IMR-90 (cell line): Measurements from ENCODE around the gene FARP1. TPM values are rescaled to one million over a fixed set of nuclear protein-coding genes. Genes with fewer than 3 reads are reported as not detected.
A peak's percentile ranks its signal among the peaks of the same experiment; 100 is the strongest.

Experiments used
- ATAC-seq: fragments of 200-7000 bp; cut with Tn5 transposase; 2 replicates; pipeline ENCODE4 v1.9.1; 2020; ENCODE audit warnings: low read depth, mild to moderate bottlenecking, moderate library complexity
- BruUV-seq: library from RNA; stranded (reverse); fragments of 400-500 nt; replicated peaks from 2 replicates; lab custom pipeline; 2021; lab: Mats Ljungman, UMichigan
- CTCF ChIA-PET: fragments of 300-600 bp; formaldehyde crosslinking; extraction: SDS; loops from one replicate; lab custom pipeline; 2021; ENCODE audit warnings: antibody characterized with exemption; lab: Yijun Ruan, JAX
- POLR2A ChIA-PET: fragments of 300-600 bp; sonication (Branson Sonifier 250); formaldehyde crosslinking; loops from one replicate; lab custom pipeline; 2022; ENCODE audit warnings: antibody characterized with exemption; ENCODE audit not compliant: unreplicated experiment; lab: Charles Lee
- DNase-seq: peaks from one replicate; pipeline ENCODE4 v3.0.0; 2013
- H2AFZ ChIP-seq: replicated peaks from 2 replicates; pipeline ENCODE3; 2013; ENCODE audit warnings: low read length, mild to moderate bottlenecking; ENCODE audit not compliant: poor library complexity
- H2AK5ac ChIP-seq: 2 replicates; pipeline ENCODE4 v1.6.1; 2013; ENCODE audit warnings: low read depth, low read length, inconsistent platforms
- H2AK9ac ChIP-seq: replicated peaks from 2 replicates; pipeline ENCODE3; 2013; ENCODE audit warnings: mild to moderate bottlenecking, low read depth, low read length, moderate library complexity; ENCODE audit not compliant: poor library complexity
- H2BK120ac ChIP-seq: 2 replicates; pipeline ENCODE4 v1.6.1; 2013; ENCODE audit warnings: low read depth, low read length, inconsistent platforms
- H2BK15ac ChIP-seq: 3 replicates; pipeline ENCODE4 v1.6.1; 2013; ENCODE audit warnings: low read depth, low read length, inconsistent platforms
- H2BK20ac ChIP-seq: 2 replicates; pipeline ENCODE4 v1.6.1; 2013; ENCODE audit warnings: low read depth, mild to moderate bottlenecking, inconsistent platforms, low read length, moderate library complexity
- H2BK5ac ChIP-seq: 2 replicates; pipeline ENCODE4 v1.6.1; 2013; ENCODE audit warnings: mild to moderate bottlenecking, low read depth, low read length, inconsistent platforms; ENCODE audit not compliant: poor library complexity, severe bottlenecking
- H3K14ac ChIP-seq: replicated peaks from 2 replicates; pipeline ENCODE4 v1.6.1; 2013; ENCODE audit warnings: low read depth, low read length, inconsistent platforms
- H3K18ac ChIP-seq: 2 replicates; pipeline ENCODE4 v1.6.1; 2013; ENCODE audit warnings: low read depth, low read length, control low read depth
- H3K23ac ChIP-seq: 2 replicates; pipeline ENCODE4 v1.6.1; 2013; ENCODE audit warnings: low read depth, low read length, inconsistent platforms
- H3K27ac ChIP-seq: 2 replicates; pipeline ENCODE4 v1.5.1; 2013; ENCODE audit warnings: mild to moderate bottlenecking, control low read depth, low read length; ENCODE audit not compliant: insufficient read depth
- H3K27me3 ChIP-seq: 2 replicates; pipeline ENCODE4 v1.6.1; 2013; ENCODE audit warnings: low read length; ENCODE audit not compliant: control insufficient read depth, insufficient read depth
- H3K36me3 ChIP-seq: 2 replicates; pipeline ENCODE4 v1.6.1; 2013; ENCODE audit warnings: low read length, mixed read lengths; ENCODE audit not compliant: control insufficient read depth, insufficient read depth
- H3K4ac ChIP-seq: 2 replicates; pipeline ENCODE4 v1.6.1; 2013; ENCODE audit warnings: low read depth, low read length, inconsistent platforms
- H3K4me1 ChIP-seq: 2 replicates; pipeline ENCODE4 v1.6.1; 2013; ENCODE audit warnings: low read length, mixed read lengths; ENCODE audit not compliant: control insufficient read depth, insufficient read depth
- H3K4me2 ChIP-seq: 2 replicates; pipeline ENCODE4 v1.6.1; 2013; ENCODE audit warnings: low read depth, mild to moderate bottlenecking, control low read depth, low read length, moderate library complexity
- H3K4me3 ChIP-seq: 2 replicates; pipeline ENCODE4 v1.5.1; 2013; ENCODE audit warnings: low read depth, mild to moderate bottlenecking, control low read depth, low read length, moderate library complexity; ENCODE audit not compliant: insufficient read depth
- H3K56ac ChIP-seq: 2 replicates; pipeline ENCODE4 v1.6.1; 2013; ENCODE audit warnings: low read length, inconsistent platforms; ENCODE audit not compliant: insufficient read depth; ENCODE audit errors: extremely low read depth
- H3K79me1 ChIP-seq, 2 experiments: 2 replicates each; pipeline ENCODE4 v1.6.1; 2013; ENCODE audit warnings: low read length in 2 of 2, inconsistent platforms in 1 of 2, low read depth in 1 of 2
- H3K9ac ChIP-seq: 2 replicates; pipeline ENCODE4 v1.6.1; 2013; ENCODE audit warnings: low read depth, low read length, control low read depth
- H3K9me1 ChIP-seq: 2 replicates; pipeline ENCODE4 v1.6.1; 2013; ENCODE audit warnings: low read length, inconsistent platforms; ENCODE audit not compliant: insufficient read depth
- H3K9me3 ChIP-seq: 2 replicates; pipeline ENCODE4 v1.6.1; 2013; ENCODE audit warnings: low read length; ENCODE audit not compliant: control insufficient read depth, insufficient read depth
- H4K20me1 ChIP-seq: 2 replicates; pipeline ENCODE4 v1.6.1; 2013; ENCODE audit warnings: low read length, inconsistent platforms; ENCODE audit not compliant: insufficient read depth
- H4K5ac ChIP-seq: 2 replicates; pipeline ENCODE4 v1.6.1; 2013; ENCODE audit warnings: mild to moderate bottlenecking, low read depth, low read length, control low read depth
- H4K8ac ChIP-seq, 2 experiments: 2 replicates each; pipeline ENCODE4 v1.6.1; 2013; ENCODE audit warnings: low read depth in 2 of 2, low read length in 2 of 2, control low read depth in 1 of 2, inconsistent platforms in 1 of 2
- H4K91ac ChIP-seq: 2 replicates; pipeline ENCODE4 v1.6.1; 2013; ENCODE audit warnings: low read depth, low read length, inconsistent platforms; ENCODE audit not compliant: insufficient read depth
- BHLHE40 ChIP-seq: fragments of 150-350 bp; IDR thresholded peaks from 2 replicates; pipeline ENCODE4 v1.6.1; 2016; ENCODE audit warnings: mild to moderate bottlenecking, low read depth, low read length
- CEBPB ChIP-seq: IDR thresholded peaks from 2 replicates; pipeline ENCODE4 v1.6.1; 2012; ENCODE audit warnings: low read depth, low read length, improper control_type of control experiment
- FOS ChIP-seq: fragments of 150-350 bp; IDR thresholded peaks from 2 replicates; pipeline ENCODE4 v1.6.1; 2016; ENCODE audit warnings: low read depth, low read length
- MAFK ChIP-seq: IDR thresholded peaks from 2 replicates; pipeline ENCODE4 v1.6.1; 2012; ENCODE audit warnings: low read depth, low read length, improper control_type of control experiment
- MXI1 ChIP-seq: IDR thresholded peaks from 2 replicates; pipeline ENCODE4 v1.6.1; 2012; ENCODE audit warnings: low read depth, mild to moderate bottlenecking, low read length, moderate library complexity, borderline replicate concordance
- POLR2A ChIP-seq: IDR thresholded peaks from 2 replicates; pipeline ENCODE4 v1.6.1; 2012; ENCODE audit warnings: mild to moderate bottlenecking, low read depth, low read length
- RAD21 ChIP-seq: IDR thresholded peaks from 2 replicates; pipeline ENCODE4 v1.6.1; 2012; ENCODE audit warnings: low read length, improper control_type of control experiment
- RCOR1 ChIP-seq: IDR thresholded peaks from 2 replicates; pipeline ENCODE4 v1.6.1; 2012; ENCODE audit warnings: mild to moderate bottlenecking, low read length, improper control_type of control experiment; ENCODE audit not compliant: insufficient replicate concordance
- RFX5 ChIP-seq: IDR thresholded peaks from 2 replicates; pipeline ENCODE4 v1.8.0; 2012; ENCODE audit warnings: low read depth, mild to moderate bottlenecking, low read length, moderate library complexity
- WGBS, 2 experiments: methylation state at CpG; one replicate each; pipeline versions ENCODE4 v1.1.5 to v1.1.7; 2013; ENCODE audit warnings: missing lambda C conversion rate in 2 of 2; ENCODE audit not compliant: insufficient read length in 1 of 2; ENCODE audit errors: extremely low coverage in 2 of 2; 5-methylcytosine and 5-hydroxymethylcytosine counted together
- dilution Hi-C: fragments of 300-500 bp; cut with HindIII; formaldehyde crosslinking; loops from one replicate; pipeline ENCODE4 v1.14.3; 2018; ENCODE audit warnings: low sequenced_read_pairs; ENCODE audit not compliant: unreplicated experiment
- in situ Hi-C: fragments of 300-500 bp; cut with MboI; formaldehyde crosslinking; loops from 3 replicates; pipeline ENCODE4 v1.14.3; 2019; ENCODE audit warnings: low sequenced_read_pairs, inconsistent platforms, mixed read lengths
- intact Hi-C: fragments of 100-400 bp; cut with micrococcal nuclease; formaldehyde crosslinking; loops from 2 replicates; pipeline ENCODE4 v1.10.0; 2022
- polyA plus RNA-seq, 3 experiments: library from polyadenylated mRNA; depleted of rRNA; stranded (reverse); fragments of >200 nt; gene quantifications; 2 replicates each; pipeline ENCODE4 v1.2.3, GENCODE V29; 2012; ENCODE audit warnings: low replicate concordance in 1 of 3
- total RNA-seq: library from RNA; depleted of rRNA; stranded (reverse); fragments of >200 nt; gene quantifications from 2 replicates; pipeline ENCODE4 v1.2.3, GENCODE V29; 2012
- TF ChIP-seq, protein P1 (sequence below): fragments of 150-350 bp; IDR thresholded peaks from 2 replicates; pipeline ENCODE4 v1.6.1; 2016; ENCODE audit warnings: low read depth, mild to moderate bottlenecking, low read length, moderate library complexity, borderline replicate concordance

Gene FARP1
- total and polyA plus RNA-seq, 2 of the 4 experiments (the other 2 are of a cell fraction) = 39.6 to 57.0 TPM

DNA sequence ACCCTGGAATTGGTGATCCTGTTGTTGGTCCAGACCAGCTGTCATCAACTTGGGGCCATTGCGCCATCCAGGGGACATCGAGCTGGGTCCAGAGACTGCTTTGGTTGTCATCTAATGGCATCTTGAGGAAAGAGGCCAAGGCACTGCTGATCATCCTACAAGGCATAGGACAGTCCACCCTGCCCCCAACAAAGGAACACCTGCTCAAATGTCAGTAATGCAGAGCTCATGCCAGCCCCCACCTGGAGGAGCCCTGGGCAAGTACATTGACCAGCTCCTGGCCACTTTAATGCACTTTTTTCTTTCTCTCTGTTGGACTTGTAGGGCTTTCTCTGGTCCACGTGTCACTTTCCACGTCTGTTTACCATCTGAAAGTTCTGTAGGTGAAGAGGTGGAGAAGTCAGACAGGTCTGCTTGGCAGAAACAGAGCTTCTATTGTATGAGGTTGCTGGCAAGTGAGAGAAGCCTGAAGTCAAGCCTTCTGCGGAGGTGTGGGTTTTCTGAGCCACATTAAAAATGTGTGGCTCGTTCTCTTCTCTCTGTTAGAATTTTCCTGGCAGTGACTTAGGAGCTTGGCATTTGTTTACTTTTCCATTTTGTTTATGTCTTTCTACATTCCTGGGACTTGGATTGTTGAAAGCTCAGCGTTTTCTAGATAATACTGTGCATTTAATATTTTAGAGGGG lies 158.2 kb downstream of the FARP1 start:
- Histone ChIP-seq H4K91ac (peak overlapping the region; percentile 97), H3K9ac (peak overlapping the region; percentile 27), H3K79me1 (peaks cover 41 to 89% of the 10 kb centered on the region in 2 experiments), H2AK5ac (peak overlapping the region; percentile 99), H3K23ac (peak overlapping the region; percentile 96), H2BK120ac (peak overlapping the region; percentile 95), H3K9me1 (peaks cover 38% of the 10 kb centered on the region), H2BK5ac (peak overlapping the region; percentile 99), H3K4ac (peak overlapping the region; percentile 98), H3K36me3 (peaks cover 4% of the 10 kb centered on the region), H3K14ac (peak overlapping the region; percentile 91), H3K4me2 (peak overlapping the region; percentile 90), H2BK15ac (peak overlapping the region; percentile 95; the same call in 2 of the 3 replicates), H3K18ac (peak overlapping the region; percentile 93), H3K27me3 (no peaks in the 10 kb centered on the region), H4K5ac (peak overlapping the region; percentile 90), H4K8ac (peak overlapping the region; percentile 62 to 88), H3K4me3 (peak overlapping the region; percentile 14; the same call in 1 of the 2 replicates), H2AFZ (peak overlapping the region; percentile 2), H3K4me1 (peaks cover 47% of the 10 kb centered on the region), H3K9me3 (no peaks in the 10 kb centered on the region), H3K27ac (peak overlapping the region; percentile 94), H4K20me1 (peaks cover 10% of the 10 kb centered on the region), H3K56ac (peak overlapping the region; percentile 96), H2AK9ac (peak overlapping the region; percentile 79), H2BK20ac (peak overlapping the region; percentile 95)
- dilution Hi-C loops = no loop called here
- no peak for TF ChIP-seq RAD21
- TF ChIP-seq, protein P1, sequence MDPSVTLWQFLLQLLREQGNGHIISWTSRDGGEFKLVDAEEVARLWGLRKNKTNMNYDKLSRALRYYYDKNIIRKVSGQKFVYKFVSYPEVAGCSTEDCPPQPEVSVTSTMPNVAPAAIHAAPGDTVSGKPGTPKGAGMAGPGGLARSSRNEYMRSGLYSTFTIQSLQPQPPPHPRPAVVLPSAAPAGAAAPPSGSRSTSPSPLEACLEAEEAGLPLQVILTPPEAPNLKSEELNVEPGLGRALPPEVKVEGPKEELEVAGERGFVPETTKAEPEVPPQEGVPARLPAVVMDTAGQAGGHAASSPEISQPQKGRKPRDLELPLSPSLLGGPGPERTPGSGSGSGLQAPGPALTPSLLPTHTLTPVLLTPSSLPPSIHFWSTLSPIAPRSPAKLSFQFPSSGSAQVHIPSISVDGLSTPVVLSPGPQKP = no peak
- no peak for TF ChIP-seq FOS
- peak; percentile 79 for TF ChIP-seq MAFK
- no peak for TF ChIP-seq POLR2A
- TF ChIP-seq BHLHE40 = no peak
- peak; percentile 49; the same call in 1 of the 2 replicates for TF ChIP-seq MXI1
- TF ChIP-seq CEBPB = peak; percentile 68
- no peak for TF ChIP-seq RFX5
- no peak for TF ChIP-seq RCOR1
- no TSS peak for BruUV-seq
- CTCF ChIA-PET = interaction anchor here (0.8 kb wide), 1 partner anchor 53 kb away, joined by 3 read pairs; no protein-coding TSS in a partner anchor
- in situ Hi-C loops = no loop called here
- intact Hi-C loops = loop anchor here (2.0 to 5.0 kb wide), 3 partner anchors 70 to 154 kb away; no protein-coding TSS in a partner anchor
- WGBS, 2 experiments = 90% methylated on average over 2 of the region's 7 CpGs; no CpG with 5 or more reads in 1 of the 2 experiments
- peak; percentile 66 for ATAC-seq
- POLR2A ChIA-PET = interaction anchor here (0.5 to 0.8 kb wide), 3 partner anchors 26 to 150 kb away, joined by 3 read pairs; no protein-coding TSS in a partner anchor
- DNase-seq = peak; percentile 82
